HL-60 (cell line): ENCODE measurements around the gene GHRH.

Experiments
- DNase-seq, 2 experiments: peaks; one replicate each; pipeline ENCODE4 v3.0.0-alpha.2; 2010 to 2020; ENCODE audit warnings: low read depth in 1 of 2, low spot score in 1 of 2
- H3K27ac ChIP-seq: fragments of 250-450 bp; sonication (Bioruptor Pico); replicated peaks from 2 replicates; pipeline ENCODE4 v1.5.1; 2020; ENCODE audit warnings: mild to moderate bottlenecking, moderate library complexity
- H3K27me3 ChIP-seq: fragments of 250-450 bp; sonication (Bioruptor Pico); 2 replicates; pipeline ENCODE4 v1.5.1; 2021; ENCODE audit warnings: mild to moderate bottlenecking, moderate library complexity; ENCODE audit not compliant: insufficient read depth, poor library complexity, severe bottlenecking
- H3K4me3 ChIP-seq: replicated peaks from 2 replicates; pipeline ENCODE4 v1.5.1; 2011; ENCODE audit warnings: mild to moderate bottlenecking, control low read depth, low read length; ENCODE audit not compliant: insufficient read depth
- CTCF ChIP-seq: IDR thresholded peaks from one replicate; pipeline ENCODE4 v1.5.1; 2011; ENCODE audit warnings: low read length, control low read depth, inconsistent platforms; ENCODE audit not compliant: insufficient read depth
- GABPA ChIP-seq: IDR thresholded peaks from 2 replicates; pipeline ENCODE4 v1.6.1; 2012; ENCODE audit warnings: low read depth
- POLR2AphosphoS5 ChIP-seq: IDR thresholded peaks from 2 replicates; pipeline ENCODE4 v1.6.1; 2012; ENCODE audit warnings: low read depth
- REST ChIP-seq: IDR thresholded peaks from 2 replicates; pipeline ENCODE4 v1.6.1; 2012; ENCODE audit warnings: low read depth; ENCODE audit not compliant: insufficient replicate concordance
- SPI1 ChIP-seq: IDR thresholded peaks from 2 replicates; pipeline ENCODE4 v1.6.1; 2012; ENCODE audit warnings: low read depth, mild to moderate bottlenecking, borderline replicate concordance

GHRH gene

GRCh38 chr20:37209661-37210314 lies 51.8 kb downstream of the GHRH start:
- Histone ChIP-seq H3K27ac (no peak overlapping the region), H3K27me3 (no peaks in the 10 kb centered on the region), H3K4me3 (no peak overlapping the region)
- no peak for DNase-seq
- TF ChIP-seq REST (no peak), GABPA (no peak), POLR2AphosphoS5 (no peak), SPI1 (no peak), CTCF (no peak)

GRCh38 chr20:37209193-37209592 lies 52.4 kb downstream of the GHRH start:
- Histone ChIP-seq H3K27me3 (no peaks in the 10 kb centered on the region), H3K27ac (no peak overlapping the region), H3K4me3 (no peak overlapping the region)
- TF ChIP-seq POLR2AphosphoS5 (no peak), CTCF (no peak), REST (no peak), GABPA (no peak), SPI1 (no peak)
- DNase-seq = no peak

- Histone ChIP-seq H3K4me3 (no peak overlapping the region), H3K27me3 (no peaks in the 10 kb centered on the region), H3K27ac (no peak overlapping the region)
- DNase-seq = no peak
- TF ChIP-seq GABPA = no peak
- TF ChIP-seq CTCF = no peak
- TF ChIP-seq SPI1 = no peak
- TF ChIP-seq REST = no peak
- no peak for TF ChIP-seq POLR2AphosphoS5
These were observed 54.4 kb downstream of the GHRH start for GRCh38 chr20:37207171-37207570.
